Activated CD4-positive, CD25-positive, alpha-beta regulatory T cell treated with anti-CD3 and anti-CD28 coated beads, Interleukin-2, amount 50 U/mL, for 16 hours (primary cell): Measurements from ENCODE around the gene CLINT1.
A peak's percentile ranks its signal among the peaks of the same experiment; 100 is the strongest.

Experiments
- DNase-seq: peaks from one replicate; pipeline ENCODE4 v3.0.0-alpha.2; 2020; ENCODE audit warnings: low read depth, low spot score

CLINT1 gene

GRCh38 chr5:157758706-157759105 lies 100.2 kb downstream of the CLINT1 start:
- DNase-seq, result no peak

GRCh38 chr5:157756122-157756521 lies 102.8 kb downstream of the CLINT1 start:
- DNase-seq, result no peak

GRCh38 chr5:157750320-157750719 lies 108.6 kb downstream of the CLINT1 start:
- no peak for DNase-seq

DNA sequence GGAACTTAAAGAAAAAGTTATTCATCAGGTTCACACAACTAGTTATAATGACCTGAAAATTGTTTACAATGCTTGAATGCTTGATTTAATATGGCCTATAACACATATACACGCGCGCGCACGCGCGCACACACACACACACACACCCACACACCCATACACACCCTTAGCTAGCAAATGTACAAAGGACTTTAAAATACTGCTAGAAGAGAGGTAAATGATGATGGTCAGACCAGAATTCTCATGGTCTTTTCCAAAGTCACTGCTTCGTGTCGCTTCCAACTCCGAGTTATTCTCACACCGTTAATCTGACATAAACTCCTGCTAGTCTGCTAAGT lies 109.5 kb downstream of the CLINT1 start:
- DNase-seq, result no peak

DNA sequence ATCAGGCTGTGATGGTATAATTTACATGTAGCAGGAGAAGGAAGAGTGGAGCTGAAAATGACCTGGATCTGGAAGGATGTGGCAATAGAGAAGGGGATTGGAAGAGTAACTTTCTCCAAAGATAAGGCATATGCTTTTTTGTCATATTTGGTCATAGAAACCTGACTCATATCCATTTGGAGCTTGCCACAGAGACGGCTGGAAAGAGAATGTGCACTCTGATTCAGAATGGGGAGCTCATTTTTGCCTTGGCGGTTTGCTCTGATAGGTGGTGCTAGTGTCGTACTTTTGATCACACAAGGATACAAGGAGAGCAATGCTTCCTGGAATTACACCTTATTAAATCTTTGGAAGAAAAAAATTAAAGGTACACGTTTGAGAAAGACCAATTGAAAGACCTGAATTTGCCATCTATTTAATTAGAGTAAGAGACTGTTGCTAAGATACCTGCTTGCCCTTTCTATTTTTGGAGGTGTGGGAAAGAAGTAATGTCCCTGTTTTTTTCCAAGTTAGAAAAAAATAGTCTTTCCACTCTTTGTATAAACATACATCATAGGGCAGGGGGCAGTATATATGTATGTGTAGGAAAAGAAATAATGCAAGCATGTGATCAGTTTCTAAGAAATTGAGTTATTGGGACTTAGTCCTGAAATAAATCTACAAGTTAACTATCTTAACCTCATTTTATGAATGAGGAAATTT lies 110.0 kb downstream of the CLINT1 start:
- no peak for DNase-seq

- DNase-seq, result no peak
These were observed 110.9 kb downstream of the CLINT1 start for GRCh38 chr5:157747766-157748700.

DNA sequence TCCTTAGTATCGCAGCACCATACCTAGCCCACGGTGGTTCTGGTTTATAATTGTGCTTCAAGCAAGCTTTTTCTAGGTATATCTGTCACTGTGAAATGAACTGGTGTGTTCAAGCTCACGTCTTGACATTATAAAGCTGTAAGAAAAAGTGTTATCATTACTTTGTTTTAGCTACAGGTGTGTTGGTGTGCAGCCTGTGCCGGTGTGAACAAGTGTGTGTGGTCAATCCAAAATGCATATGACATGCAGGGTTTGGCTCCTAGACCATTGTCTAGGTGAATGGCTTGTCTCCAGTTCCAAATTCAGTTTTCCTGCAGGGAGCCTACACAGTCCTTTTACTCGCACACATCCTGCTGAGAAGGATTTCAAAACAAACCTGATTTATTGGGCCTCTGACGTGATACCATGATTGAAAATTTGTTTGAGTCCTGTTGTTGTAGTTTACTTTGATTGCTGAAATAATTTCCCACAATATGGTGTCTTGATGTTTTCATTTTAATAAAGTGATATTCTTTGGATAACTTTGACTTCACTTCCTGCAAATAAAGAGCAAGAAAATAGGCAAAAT lies 111.7 kb downstream of the CLINT1 start:
- DNase-seq, result no peak

GRCh38 chr5:157745041-157745456 lies 113.9 kb downstream of the CLINT1 start:
- no peak for DNase-seq

GRCh38 chr5:157744051-157745011 lies 114.6 kb downstream of the CLINT1 start:
- no peak for DNase-seq

DNA sequence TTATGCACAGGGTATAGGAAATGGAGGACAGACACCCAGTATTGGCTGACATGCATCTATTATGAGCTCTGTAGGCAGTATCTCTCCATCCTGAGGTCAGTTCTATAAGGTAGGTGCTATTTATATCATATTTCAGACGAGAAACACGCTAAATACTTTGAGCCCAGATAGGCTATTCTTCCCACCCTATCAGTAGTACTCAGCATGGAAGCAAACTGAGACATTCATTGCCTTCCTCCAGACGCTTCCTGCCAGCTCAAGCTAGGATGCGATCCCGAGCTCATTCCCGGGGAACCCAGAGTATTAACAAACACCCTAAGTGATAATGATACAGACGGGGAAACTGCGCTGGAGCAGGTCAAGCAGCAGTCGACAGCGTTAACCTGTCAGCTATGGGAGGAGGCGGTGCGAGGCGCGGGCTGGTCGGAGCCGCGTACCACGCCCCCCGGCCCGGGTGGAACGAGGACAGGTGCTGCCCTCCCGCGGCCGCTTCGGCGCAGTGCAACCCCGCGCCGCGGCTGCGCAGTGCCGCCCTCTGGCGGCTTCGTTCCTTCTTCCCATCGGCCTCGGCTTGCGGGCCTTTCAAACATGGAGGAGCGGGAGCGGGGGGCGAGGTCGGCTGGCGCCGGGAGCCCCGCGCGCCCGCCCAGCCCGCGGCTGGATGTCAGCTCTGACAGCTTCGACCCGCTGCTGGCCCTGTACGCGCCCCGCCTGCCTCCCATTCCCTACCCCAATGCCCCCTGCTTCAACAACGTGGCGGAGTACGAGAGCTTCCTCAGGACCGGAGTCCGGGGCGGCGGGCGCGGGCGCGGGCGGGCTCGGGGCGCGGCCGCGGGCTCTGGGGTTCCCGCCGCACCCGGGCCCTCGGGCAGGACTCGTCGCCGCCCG lies 115.5 kb downstream of the CLINT1 start, which contains the start of gene LSM11:
LSM11 (plus strand) TSS at position 550 of the 888 bp plus-strand sequence; CDS start at position 589, 39 bp downstream.
- peak; percentile 78 for DNase-seq

DNA sequence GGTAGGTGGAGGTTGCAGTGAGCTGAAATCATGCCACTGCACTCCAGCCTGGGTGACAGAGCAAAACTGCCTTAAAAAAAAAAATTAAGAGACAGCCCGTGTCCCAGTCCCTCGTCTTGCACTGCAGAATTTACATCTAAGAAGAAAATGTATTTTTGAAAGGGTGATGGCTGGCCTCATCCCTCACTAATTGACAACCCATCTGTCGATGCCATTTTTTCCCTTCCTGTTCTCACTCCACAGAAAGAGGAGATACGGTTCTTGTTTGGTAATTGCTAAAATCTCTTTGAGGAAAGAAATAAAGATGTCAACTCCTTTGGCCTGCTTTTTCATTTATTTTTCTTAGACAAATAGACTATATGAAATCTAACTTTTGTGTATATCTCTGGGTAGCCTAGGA lies 117.8 kb downstream of the CLINT1 start:
- DNase-seq, result no peak

DNA sequence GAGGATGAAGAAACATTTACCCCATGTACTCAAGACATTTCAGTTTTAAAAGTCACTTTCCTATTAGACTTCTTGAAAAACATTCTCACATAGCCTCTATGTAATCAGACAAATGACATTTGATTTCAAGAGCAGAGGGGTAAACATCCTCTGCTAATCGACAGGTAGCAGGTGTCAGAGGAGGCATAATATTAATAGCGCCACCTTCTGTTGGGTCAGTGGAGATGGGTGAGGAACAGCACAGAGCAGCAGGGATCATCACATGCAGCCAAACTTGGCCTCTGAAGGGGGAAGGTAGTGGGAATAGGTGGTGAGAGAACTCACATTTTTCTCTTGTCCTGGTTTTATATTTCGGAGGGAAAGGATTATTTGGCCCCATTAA lies 118.7 kb downstream of the CLINT1 start:
- no peak for DNase-seq

- no peak for DNase-seq
These were observed 119.3 kb downstream of the CLINT1 start for GRCh38 chr5:157739388-157740228.

DNA sequence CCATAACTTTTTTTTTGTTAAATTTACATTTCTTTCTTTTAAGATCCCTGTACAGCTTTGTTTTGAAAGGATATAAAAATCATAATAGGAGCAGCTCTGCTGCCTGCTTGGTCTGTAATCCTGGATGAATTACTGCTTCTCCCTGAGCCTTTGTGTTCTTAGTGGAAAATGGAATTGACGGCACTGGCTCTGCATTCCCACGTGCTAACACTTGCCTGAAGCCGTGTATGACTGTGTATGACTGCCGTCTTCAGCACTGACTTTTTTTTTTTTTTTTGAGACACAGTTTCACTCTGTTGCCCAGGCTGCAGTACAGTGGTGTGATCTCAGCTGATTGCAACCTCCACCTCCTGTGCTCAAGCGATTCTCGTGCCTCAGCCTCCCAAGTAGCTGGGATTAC lies 123.0 kb downstream of the CLINT1 start:
- no peak for DNase-seq
